HCT116 (cell line): Measurements from ENCODE around the gene COA3. TPM values are rescaled to one million over a fixed set of nuclear protein-coding genes. Genes with fewer than 3 reads are reported as not detected.

ENCODE experiments used
- ATAC-seq: fragments of 200-7000 bp; cut with Tn5 transposase; 2 replicates; pipeline ENCODE4 v1.9.1; 2020; ENCODE audit warnings: mild to moderate bottlenecking, moderate library complexity
- BruUV-seq: library from RNA; stranded (reverse); fragments of 400-500 nt; replicated peaks from 2 replicates; lab custom pipeline; 2021; lab: Mats Ljungman, UMichigan
- CTCF ChIA-PET: fragments of 300-600 bp; sonication (Branson Sonifier 250); formaldehyde crosslinking; loops from one replicate; lab custom pipeline; 2021; ENCODE audit warnings: antibody characterized with exemption; lab: Charles Lee
- POLR2A ChIA-PET: fragments of 300-600, 350-600 bp; sonication (Branson Sonifier 250); formaldehyde crosslinking; loops from one replicate; lab custom pipeline; 2021; ENCODE audit warnings: antibody characterized with exemption; lab: Charles Lee
- RAD21 ChIA-PET, 2 experiments: fragments of 300-600 bp; sonication (Branson Sonifier 250); formaldehyde crosslinking; loops; one replicate each; lab custom pipeline; 2023; ENCODE audit warnings: low total read pairs in 2 of 2; ENCODE audit not compliant: uncharacterized antibody in 2 of 2, unreplicated experiment in 2 of 2, low non-redundant PET in 1 of 2; lab: Charles Lee
- DNase-seq: peaks from one replicate; pipeline ENCODE4 v3.0.0-alpha.2; 2010; ENCODE audit warnings: low read depth, low spot score
- H2AFZ ChIP-seq: fragments of 200-600 bp; shearing (Covaris generic), sonication (generic); 2 replicates; pipeline ENCODE4 v1.6.1; 2017; ENCODE audit warnings: low read depth, mixed run types, mixed read lengths, antibody characterized with exemption, low read length; ENCODE audit not compliant: poor library complexity, severe bottlenecking
- H3K27ac ChIP-seq: 2 replicates; pipeline ENCODE4 v1.5.1; 2012; ENCODE audit warnings: low read depth, low read length
- H3K27me3 ChIP-seq: fragments of 200-600 bp; sonication (generic); 2 replicates; pipeline ENCODE4 v1.6.1; 2016; ENCODE audit warnings: mixed run types, low read length, mixed read lengths; ENCODE audit not compliant: insufficient read depth
- H3K36me3 ChIP-seq, 2 experiments: fragments of 200-500 bp in 1 of 2; fragments of 200-600 bp in 1 of 2; sonication (Bioruptor generic) in 1 of 2; sonication (generic) in 1 of 2; 2 replicates each; pipeline versions ENCODE4 v1.5.1 to v1.6.1; 2014 to 2016; ENCODE audit warnings: low read length in 2 of 2, inconsistent platforms in 1 of 2, mixed read lengths in 1 of 2, mixed run types in 1 of 2; ENCODE audit not compliant: insufficient read depth in 2 of 2, control insufficient read depth in 1 of 2
- H3K4me1 ChIP-seq, 2 experiments: fragments of 200-600 bp in 1 of 2; sonication (generic) in 1 of 2; 2 replicates each; pipeline versions ENCODE4 v1.5.1 to v1.6.1; 2012 to 2017; ENCODE audit warnings: low read length in 2 of 2, inconsistent platforms in 1 of 2, mild to moderate bottlenecking in 1 of 2, mixed read lengths in 1 of 2, mixed run types in 1 of 2, moderate library complexity in 1 of 2; ENCODE audit not compliant: insufficient read depth in 2 of 2, control insufficient read depth in 1 of 2
- H3K4me2 ChIP-seq: fragments of 200-600 bp; sonication (generic); 2 replicates; pipeline ENCODE4 v1.6.1; 2017; ENCODE audit warnings: mixed run types, low read length, mixed read lengths
- H3K4me3 ChIP-seq, 2 experiments: fragments of 200-600 bp in 1 of 2; sonication (generic) in 1 of 2; replicated peaks in 1 of 2; 2 replicates each; pipeline ENCODE4 v1.5.1; 2011 to 2016; ENCODE audit warnings: low read length in 2 of 2, control low read depth in 1 of 2, low read depth in 1 of 2, mild to moderate bottlenecking in 1 of 2, mixed read lengths in 1 of 2, mixed run types in 1 of 2
- H3K79me2 ChIP-seq: fragments of 200-600 bp; sonication (generic); 2 replicates; pipeline ENCODE4 v1.6.1; 2017; ENCODE audit warnings: mild to moderate bottlenecking, mixed run types, low read length, moderate library complexity, mixed read lengths; ENCODE audit not compliant: insufficient read depth
- H3K9ac ChIP-seq: fragments of 200-600 bp; sonication (generic); 2 replicates; pipeline ENCODE4 v1.6.1; 2016; ENCODE audit warnings: low read length, mixed read lengths
- H3K9me2 ChIP-seq: fragments of 200-600 bp; sonication (generic), shearing (Covaris generic); 2 replicates; pipeline ENCODE4 v1.6.1; 2017; ENCODE audit warnings: mixed run types, mild to moderate bottlenecking, moderate library complexity; ENCODE audit not compliant: insufficient read depth
- H3K9me3 ChIP-seq, 2 experiments: fragments of 200-500 bp in 1 of 2; fragments of 200-600 bp in 1 of 2; sonication (Bioruptor generic) in 1 of 2; sonication (generic) in 1 of 2; 2 replicates each; pipeline ENCODE4 v1.6.1; 2014 to 2017; ENCODE audit warnings: low read length in 2 of 2, mixed read lengths in 2 of 2, inconsistent platforms in 1 of 2, low read depth in 1 of 2, mild to moderate bottlenecking in 1 of 2, mixed run types in 1 of 2, moderate library complexity in 1 of 2; ENCODE audit not compliant: control insufficient read depth in 1 of 2, insufficient read depth in 1 of 2
- H4K20me1 ChIP-seq: fragments of 200-600 bp; sonication (generic), shearing (Covaris generic); 2 replicates; pipeline ENCODE4 v1.6.1; 2017; ENCODE audit warnings: mixed run types, mild to moderate bottlenecking, moderate library complexity; ENCODE audit not compliant: insufficient read depth
- CBX3 ChIP-seq: IDR thresholded peaks from 2 replicates; pipeline ENCODE4 v1.6.1; 2012; ENCODE audit warnings: low read depth
- CEBPB ChIP-seq: IDR thresholded peaks from 2 replicates; pipeline ENCODE4 v1.6.1; 2012; ENCODE audit warnings: low read depth
- EGR1 ChIP-seq: IDR thresholded peaks from 2 replicates; pipeline ENCODE4 v1.6.1; 2012; ENCODE audit warnings: low read depth
- ELF1 ChIP-seq: IDR thresholded peaks from 2 replicates; pipeline ENCODE4 v1.6.1; 2012; ENCODE audit warnings: low read depth, borderline replicate concordance
- EZH2phosphoT487 ChIP-seq: fragments of 200-600 bp; IDR thresholded peaks from 2 replicates; pipeline ENCODE4 v1.6.1; 2018; ENCODE audit warnings: antibody characterized with exemption, borderline replicate concordance
- JUND ChIP-seq: IDR thresholded peaks from 2 replicates; pipeline ENCODE4 v1.6.1; 2012
- POLR2A ChIP-seq: IDR thresholded peaks from 2 replicates; pipeline ENCODE4 v1.7.0; 2011; ENCODE audit warnings: borderline replicate concordance; ENCODE audit not compliant: insufficient read depth, insufficient read length; ENCODE audit errors: extremely low read depth
- RAD21 ChIP-seq: IDR thresholded peaks from 2 replicates; pipeline ENCODE4 v1.6.1; 2012; ENCODE audit warnings: low read depth, mild to moderate bottlenecking
- SIN3A ChIP-seq: IDR thresholded peaks from 2 replicates; pipeline ENCODE4 v1.6.1; 2012; ENCODE audit warnings: low read depth
- SP1 ChIP-seq: IDR thresholded peaks from 2 replicates; pipeline ENCODE4 v1.6.1; 2012; ENCODE audit warnings: low read depth
- YY1 ChIP-seq: IDR thresholded peaks from 2 replicates; pipeline ENCODE4 v1.6.1; 2011; ENCODE audit warnings: low read length, low read depth, moderate library complexity, mild to moderate bottlenecking; ENCODE audit not compliant: insufficient replicate concordance; ENCODE audit errors: extremely low read depth
- intact Hi-C: fragments of 100-400 bp; cut with micrococcal nuclease; formaldehyde crosslinking; loops from 2 replicates; pipeline ENCODE4 v1.10.0; 2022
- total RNA-seq: library from RNA; stranded (reverse); gene quantifications from one replicate; pipeline ENCODE4 v1.2.1, GENCODE V29; 2021; ENCODE audit not compliant: unreplicated experiment
- TF ChIP-seq, protein P1 (sequence below), 3 experiments: fragments of 200-600 bp in 1 of 3; sonication (generic) in 1 of 3; IDR thresholded peaks in 2 of 3; conservative IDR thresholded peaks in 1 of 3; 2 replicates each; pipeline ENCODE4 v1.5.1; 2012 to 2017; ENCODE audit warnings: low read depth in 2 of 3, low read length in 2 of 3, antibody characterized with exemption in 1 of 3, borderline replicate concordance in 1 of 3, control low read depth in 1 of 3, mild to moderate bottlenecking in 1 of 3, mixed read lengths in 1 of 3, mixed run types in 1 of 3, moderate library complexity in 1 of 3; ENCODE audit not compliant: insufficient read depth in 1 of 3
- TF ChIP-seq, protein P2 (sequence below): IDR thresholded peaks from 2 replicates; pipeline ENCODE4 v1.6.1; 2012

Gene COA3
- total RNA-seq, 1 experiment from 2014 or later = 37.1 TPM

- Histone ChIP-seq H2AFZ (no peak overlapping the region), H4K20me1 (peaks cover 3% of the 10 kb centered on the region; the same call in 1 of the 2 replicates), H3K27ac (no peak overlapping the region), H3K4me3 (no peak overlapping the region), H3K27me3 (no peaks in the 10 kb centered on the region), H3K79me2 (peaks cover 15% of the 10 kb centered on the region), H3K9me2 (no peaks in the 10 kb centered on the region), H3K36me3 (peaks cover 50 to 65% of the 10 kb centered on the region in 2 experiments), H3K9ac (no peak overlapping the region), H3K9me3 (no peaks in the 10 kb centered on the region), H3K4me2 (no peak overlapping the region), H3K4me1 (no peaks in the 10 kb centered on the region)
- intact Hi-C loops = loop anchor here (1.0 to 2.0 kb wide), 3 partner anchors 85 to 155 kb away; partner anchors contain the start of gene RPL27
- DNase-seq (peak; percentile 51), ATAC-seq (peak; percentile 76)
- no peak for TF ChIP-seq SP1
- no peak for TF ChIP-seq SIN3A
- no peak for TF ChIP-seq EGR1
- TF ChIP-seq JUND = no peak
- TF ChIP-seq, protein P1, sequence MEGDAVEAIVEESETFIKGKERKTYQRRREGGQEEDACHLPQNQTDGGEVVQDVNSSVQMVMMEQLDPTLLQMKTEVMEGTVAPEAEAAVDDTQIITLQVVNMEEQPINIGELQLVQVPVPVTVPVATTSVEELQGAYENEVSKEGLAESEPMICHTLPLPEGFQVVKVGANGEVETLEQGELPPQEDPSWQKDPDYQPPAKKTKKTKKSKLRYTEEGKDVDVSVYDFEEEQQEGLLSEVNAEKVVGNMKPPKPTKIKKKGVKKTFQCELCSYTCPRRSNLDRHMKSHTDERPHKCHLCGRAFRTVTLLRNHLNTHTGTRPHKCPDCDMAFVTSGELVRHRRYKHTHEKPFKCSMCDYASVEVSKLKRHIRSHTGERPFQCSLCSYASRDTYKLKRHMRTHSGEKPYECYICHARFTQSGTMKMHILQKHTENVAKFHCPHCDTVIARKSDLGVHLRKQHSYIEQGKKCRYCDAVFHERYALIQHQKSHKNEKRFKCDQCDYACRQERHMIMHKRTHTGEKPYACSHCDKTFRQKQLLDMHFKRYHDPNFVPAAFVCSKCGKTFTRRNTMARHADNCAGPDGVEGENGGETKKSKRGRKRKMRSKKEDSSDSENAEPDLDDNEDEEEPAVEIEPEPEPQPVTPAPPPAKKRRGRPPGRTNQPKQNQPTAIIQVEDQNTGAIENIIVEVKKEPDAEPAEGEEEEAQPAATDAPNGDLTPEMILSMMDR (IDR thresholded peaks at IDR 0.05 in 2 of 3, conservative IDR thresholded peaks at IDR 0.05 in 1 of 3; ENCODE audit: borderline replicate concordance in 1 of 3, insufficient read depth in 1 of 3, low read depth in 2 of 3, low read length in 2 of 3) = peak; percentile 76 to 97 (median 88)
- no peak for TF ChIP-seq YY1
- TF ChIP-seq EZH2phosphoT487 = no peak
- TF ChIP-seq CEBPB = no peak
- TF ChIP-seq ELF1 = no peak
- peak; percentile 90 for TF ChIP-seq RAD21
- TF ChIP-seq, protein P2, sequence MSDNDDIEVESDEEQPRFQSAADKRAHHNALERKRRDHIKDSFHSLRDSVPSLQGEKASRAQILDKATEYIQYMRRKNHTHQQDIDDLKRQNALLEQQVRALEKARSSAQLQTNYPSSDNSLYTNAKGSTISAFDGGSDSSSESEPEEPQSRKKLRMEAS = no peak
- no peak for TF ChIP-seq CBX3
- no peak for TF ChIP-seq POLR2A
- ChIA-PET RAD21 (interaction anchor here (0.6 to 1.4 kb wide), 3 partner anchors 85 to 95 kb away, joined by 3 to 5 read pairs (median 3); no protein-coding TSS in a partner anchor), POLR2A (interaction anchor here (1.7 kb wide), 1 partner anchor 155 kb away, joined by 6 read pairs; the partner anchor contains the start of gene RPL27), CTCF (interaction anchor here (1.0 to 2.6 kb wide), 6 partner anchors 10 to 265 kb away, joined by 3 to 15 read pairs (median 4); partner anchors contain the start of genes PSMC3IP and PSME3)
- no TSS peak for BruUV-seq
These were observed 44.9 kb upstream of the COA3 start for GRCh38 chr17:42843358-42843934.
